ENCODE results near the gene NPFF. TPM values are rescaled to one million over a fixed set of nuclear protein-coding genes. Genes with fewer than 3 reads are reported as not detected.

The NPFF gene
- total RNA-seq, 2 donors from 2014 or later: not detected

DNA sequence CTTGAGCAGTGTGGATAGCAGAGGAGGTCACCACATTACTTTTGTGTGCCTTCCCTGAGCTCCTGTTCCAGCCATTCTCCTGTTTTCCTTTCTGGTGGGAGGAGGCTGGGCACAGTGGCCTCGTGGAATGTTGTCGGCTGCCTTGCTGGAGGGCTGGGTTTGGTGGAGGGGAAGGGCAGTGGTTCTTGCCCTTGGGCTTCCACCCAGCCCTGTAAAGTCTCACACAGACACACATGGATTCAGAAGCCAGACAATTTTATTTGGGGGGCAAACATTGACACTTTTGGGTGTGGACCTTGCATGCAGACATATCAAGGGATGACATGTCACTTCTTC lies 866 bp downstream of the NPFF start:
- Histone ChIP-seq H3K27ac (no peak overlapping the region), H3K36me3 (no peaks in the 10 kb centered on the region), H3K27me3 (replicated peaks; ENCODE audit: insufficient read depth) (no peaks in the 10 kb centered on the region), H3K4me1 (replicated peaks) (peaks cover 9% of the 10 kb centered on the region), H3K4me3 (no peak overlapping the region), H3K9me3 (no peaks in the 10 kb centered on the region)
- TF ChIP-seq POLR2AphosphoS5 (IDR thresholded peaks at IDR 0.05) (no peak), POLR2A (IDR thresholded peaks at IDR 0.05) (no peak)
- TF ChIP-seq, protein P1, sequence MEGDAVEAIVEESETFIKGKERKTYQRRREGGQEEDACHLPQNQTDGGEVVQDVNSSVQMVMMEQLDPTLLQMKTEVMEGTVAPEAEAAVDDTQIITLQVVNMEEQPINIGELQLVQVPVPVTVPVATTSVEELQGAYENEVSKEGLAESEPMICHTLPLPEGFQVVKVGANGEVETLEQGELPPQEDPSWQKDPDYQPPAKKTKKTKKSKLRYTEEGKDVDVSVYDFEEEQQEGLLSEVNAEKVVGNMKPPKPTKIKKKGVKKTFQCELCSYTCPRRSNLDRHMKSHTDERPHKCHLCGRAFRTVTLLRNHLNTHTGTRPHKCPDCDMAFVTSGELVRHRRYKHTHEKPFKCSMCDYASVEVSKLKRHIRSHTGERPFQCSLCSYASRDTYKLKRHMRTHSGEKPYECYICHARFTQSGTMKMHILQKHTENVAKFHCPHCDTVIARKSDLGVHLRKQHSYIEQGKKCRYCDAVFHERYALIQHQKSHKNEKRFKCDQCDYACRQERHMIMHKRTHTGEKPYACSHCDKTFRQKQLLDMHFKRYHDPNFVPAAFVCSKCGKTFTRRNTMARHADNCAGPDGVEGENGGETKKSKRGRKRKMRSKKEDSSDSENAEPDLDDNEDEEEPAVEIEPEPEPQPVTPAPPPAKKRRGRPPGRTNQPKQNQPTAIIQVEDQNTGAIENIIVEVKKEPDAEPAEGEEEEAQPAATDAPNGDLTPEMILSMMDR (IDR thresholded peaks at IDR 0.05): no peak
- intact Hi-C loops (cut with DNase I): loop anchor here (10.0 kb wide), 2 partner anchors 182 to 452 kb away; partner anchors contain the start of genes AAAS and TNS2
- 19% methylated on average over 2 of the region's 2 CpGs for WGBS
- no peak for DNase-seq (ENCODE audit: low spot score)

DNA sequence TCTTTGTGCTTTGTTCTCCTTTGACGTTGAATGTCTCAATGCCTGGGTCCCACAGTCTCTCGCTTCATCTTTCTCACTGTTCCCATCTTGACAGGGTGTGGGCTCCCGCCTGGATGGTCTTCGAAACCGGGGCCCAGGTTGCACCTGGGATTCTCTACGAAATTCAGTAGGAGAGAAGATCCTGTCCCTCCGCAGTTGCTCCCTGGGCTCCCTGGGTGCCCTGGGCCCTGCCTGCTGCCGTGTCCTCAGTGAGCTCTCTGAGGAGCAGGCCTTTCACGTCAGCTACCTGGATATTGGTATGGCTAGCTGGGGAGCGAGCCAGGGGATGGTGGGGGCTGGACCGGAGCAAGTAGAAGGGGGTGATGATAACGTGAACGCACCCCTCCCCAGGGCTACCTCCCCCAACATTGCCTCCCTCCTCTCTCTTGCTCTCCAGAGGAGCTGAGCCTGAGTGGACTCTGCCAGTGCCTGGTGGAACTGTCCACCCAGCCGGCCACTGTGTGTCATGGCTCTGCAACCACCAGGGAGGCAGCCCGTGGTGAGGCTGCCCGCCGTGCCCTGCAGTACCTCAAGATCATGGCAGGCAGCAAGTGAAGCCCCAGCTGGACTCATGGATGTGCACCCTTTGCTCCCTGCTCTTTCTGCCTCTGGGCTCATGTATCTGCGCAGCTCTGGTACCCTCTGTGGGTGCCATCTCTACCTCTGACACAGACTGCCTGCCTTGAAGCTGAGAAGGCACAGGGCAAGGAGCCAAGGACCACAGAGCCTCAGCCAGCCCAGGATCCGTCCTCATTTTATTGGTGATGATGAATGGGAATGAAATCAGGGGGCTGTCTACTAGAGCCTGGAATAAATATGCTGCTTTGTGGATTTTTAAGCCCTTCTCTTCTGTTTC lies 1.5 kb downstream of the NPFF start:
- Histone ChIP-seq H3K9me3 (no peaks in the 10 kb centered on the region), H3K4me3 (no peak overlapping the region), H3K4me1 (replicated peaks) (peaks cover 9% of the 10 kb centered on the region), H3K36me3 (no peaks in the 10 kb centered on the region), H3K27me3 (replicated peaks; ENCODE audit: insufficient read depth) (no peaks in the 10 kb centered on the region), H3K27ac (no peak overlapping the region)
- intact Hi-C loops (cut with DNase I): loop anchor here (10.0 kb wide), 2 partner anchors 181 to 451 kb away; partner anchors contain the start of genes AAAS and TNS2
- WGBS: 76% methylated on average over 19 of the region's 19 CpGs
- DNase-seq (ENCODE audit: low spot score): no peak
- TF ChIP-seq POLR2A (IDR thresholded peaks at IDR 0.05): no peak
- TF ChIP-seq POLR2AphosphoS5 (IDR thresholded peaks at IDR 0.05): no peak
- TF ChIP-seq, protein P1 (IDR thresholded peaks at IDR 0.05): no peak

DNA sequence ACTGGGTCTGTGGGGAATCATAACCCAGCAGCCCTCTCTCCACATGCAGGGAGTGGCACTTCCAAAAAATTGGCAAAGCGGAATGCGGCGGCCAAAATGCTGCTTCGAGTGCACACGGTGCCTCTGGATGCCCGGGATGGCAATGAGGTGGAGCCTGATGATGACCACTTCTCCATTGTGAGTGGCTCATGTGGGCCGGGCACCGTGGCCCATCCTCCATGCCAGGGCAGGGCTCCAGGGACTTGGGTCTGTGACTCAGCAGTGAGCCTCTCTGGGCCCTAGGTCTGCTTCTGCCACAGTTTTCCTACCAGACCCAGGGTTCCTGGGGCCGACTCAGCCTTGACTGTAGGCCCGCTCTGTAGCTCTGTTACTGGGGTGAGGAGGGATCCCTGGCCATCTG lies 2.2 kb downstream of the NPFF start:
- intact Hi-C loops (cut with DNase I): loop anchor here (10.0 kb wide), 2 partner anchors 180 to 450 kb away; partner anchors contain the start of genes AAAS and TNS2
- no peak overlapping the region for H3K27ac ChIP-seq

DNA sequence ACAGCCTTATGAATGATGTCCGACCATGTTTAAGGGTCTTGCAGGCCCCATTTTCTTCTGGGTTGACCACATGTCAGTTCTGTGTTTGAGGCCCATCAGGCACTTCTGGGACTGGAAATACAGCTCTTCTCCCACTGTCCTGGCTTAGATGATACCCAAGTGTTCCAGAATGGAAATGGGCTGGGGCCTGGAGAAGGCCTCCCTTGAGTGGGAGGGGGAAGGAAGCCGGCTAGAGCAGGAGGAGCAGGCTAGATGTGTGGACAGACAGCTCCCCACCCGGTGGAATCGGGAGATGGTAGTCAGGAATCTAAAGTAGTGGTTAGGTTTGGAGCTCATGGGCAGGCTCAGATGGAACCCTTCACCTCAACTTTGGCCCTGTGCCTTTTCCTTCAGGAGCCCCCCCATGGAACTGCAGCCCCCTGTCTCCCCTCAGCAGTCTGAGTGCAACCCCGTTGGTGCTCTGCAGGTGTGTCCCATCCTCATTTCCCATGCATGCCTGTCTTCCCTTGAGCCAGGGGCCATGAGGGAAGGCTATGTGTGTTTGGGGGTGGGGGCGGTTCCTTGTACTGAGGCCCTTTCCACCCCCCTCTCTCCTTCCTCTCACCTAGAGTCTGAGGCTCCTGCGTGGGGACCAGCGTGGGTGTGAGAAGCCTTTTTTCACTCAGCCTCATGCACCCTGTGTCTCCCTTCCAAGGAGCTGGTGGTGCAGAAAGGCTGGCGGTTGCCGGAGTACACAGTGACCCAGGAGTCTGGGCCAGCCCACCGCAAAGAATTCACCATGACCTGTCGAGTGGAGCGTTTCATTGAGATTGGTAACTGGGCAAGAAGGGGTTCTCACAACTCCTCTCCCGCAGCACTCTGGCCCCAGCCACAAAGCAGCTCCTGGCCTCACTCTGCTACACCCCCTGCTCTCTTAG lies 3.0 kb downstream of the NPFF start:
- no peaks in the 10 kb centered on the region for H3K36me3 ChIP-seq
- 71% methylated on average over 14 of the region's 14 CpGs for WGBS
- H3K9me3 ChIP-seq: no peaks in the 10 kb centered on the region
- DNase-seq (ENCODE audit: low spot score): no peak
- H3K4me3 ChIP-seq: no peak overlapping the region
- intact Hi-C loops (cut with DNase I): loop anchor here (5.0 to 10.0 kb wide), 3 partner anchors 52 to 449 kb away; partner anchors contain the start of genes AAAS, PCBP2 and TNS2
- peaks cover 9% of the 10 kb centered on the region for H3K4me1 ChIP-seq (replicated peaks)
- TF ChIP-seq POLR2AphosphoS5 (IDR thresholded peaks at IDR 0.05) (no peak), POLR2A (IDR thresholded peaks at IDR 0.05) (no peak)
- TF ChIP-seq, protein P1 (IDR thresholded peaks at IDR 0.05): no peak
- no peaks in the 10 kb centered on the region for H3K27me3 ChIP-seq (replicated peaks; ENCODE audit: insufficient read depth)
- no peak overlapping the region for H3K27ac ChIP-seq

More for the DNA sequence above, 2.2 kb downstream of the NPFF start:
- DNase-seq (ENCODE audit: low spot score): no peak
- Histone ChIP-seq H3K4me1 (replicated peaks) (peaks cover 9% of the 10 kb centered on the region), H3K36me3 (no peaks in the 10 kb centered on the region), H3K9me3 (no peaks in the 10 kb centered on the region), H3K4me3 (no peak overlapping the region), H3K27me3 (replicated peaks; ENCODE audit: insufficient read depth) (no peaks in the 10 kb centered on the region)
- TF ChIP-seq, protein P1 (IDR thresholded peaks at IDR 0.05): no peak
- TF ChIP-seq POLR2A (IDR thresholded peaks at IDR 0.05) (no peak), POLR2AphosphoS5 (IDR thresholded peaks at IDR 0.05) (no peak)
- 77% methylated on average over 10 of the region's 10 CpGs for WGBS
